Right atrium auricular region (tissue), 2 donors: ENCODE data around the gene CYTH1. TPM values are rescaled to one million over a fixed set of nuclear protein-coding genes. Genes with fewer than 3 reads are reported as not detected.

ENCODE experiments used
- DNase-seq: peaks from one replicate; pipeline ENCODE4 v3.0.0-alpha.2; 2019; ENCODE audit warnings: low spot score
- H3K27ac ChIP-seq, 2 donors: fragments of 200-600 bp; sonication (generic); 1 replicate in 1 of 2; 2 replicates in 1 of 2; pipeline ENCODE4 v1.5.1; 2016 to 2019
- H3K27me3 ChIP-seq, 2 donors: fragments of 200-600 bp; sonication (generic); one replicate each; pipeline versions ENCODE4 v1.5.1 to v1.6.0; 2017 to 2019
- H3K36me3 ChIP-seq: fragments of 200-600 bp; sonication (generic); one replicate; pipeline ENCODE4 v1.5.1; 2016
- H3K4me1 ChIP-seq, 2 donors: fragments of 200-600 bp; sonication (generic); one replicate each; pipeline versions ENCODE4 v1.5.1 to v1.6.0; 2017 to 2019
- H3K4me3 ChIP-seq, 2 donors: fragments of 200-600 bp; sonication (generic); 1 replicate in 1 of 2; 2 replicates in 1 of 2; pipeline ENCODE4 v1.5.1; 2017 to 2019; ENCODE audit warnings: mild to moderate bottlenecking in 1 of 2, moderate library complexity in 1 of 2
- H3K9me3 ChIP-seq, 2 donors: fragments of 200-600 bp; sonication (generic); one replicate each; pipeline ENCODE4 v1.5.1; 2019
- CTCF ChIP-seq, 2 donors: fragments of 200-600 bp; sonication (generic); IDR thresholded peaks; one replicate each; pipeline ENCODE4 v1.5.1; 2019; ENCODE audit warnings: antibody characterized with exemption in 2 of 2
- total RNA-seq, 2 donors: library from RNA; depleted of rRNA; stranded (reverse); fragments of >200 nt; gene quantifications; one replicate each; pipeline ENCODE4 v1.1.0, GENCODE V29; 2016

CYTH1 gene
- total RNA-seq, 2 donors from 2014 or later, result 23.8 to 31.0 TPM

- H3K4me3 ChIP-seq, result no peak overlapping the region
Measured at GRCh38 chr17:78729641-78730040, 52.4 kb downstream of the CYTH1 start.

DNA sequence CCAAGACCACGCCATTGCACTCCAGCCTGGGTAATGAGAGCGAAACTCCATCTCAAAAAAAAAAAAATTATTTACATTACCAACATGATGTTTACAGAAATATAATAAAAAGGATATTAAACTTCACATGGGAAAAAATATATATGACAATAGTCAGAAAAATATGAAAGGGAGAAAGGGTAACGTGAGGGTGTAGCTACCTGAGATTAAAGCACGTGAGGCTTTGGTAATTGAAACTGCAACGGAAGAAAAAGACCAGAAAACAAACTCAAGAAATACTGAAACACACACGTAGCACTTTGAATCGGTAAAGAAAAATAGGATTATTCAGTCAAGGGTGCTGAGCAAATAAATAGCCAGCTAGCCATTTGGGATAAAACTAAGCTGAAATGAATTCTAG, 53.6 kb downstream of the CYTH1 start:
- H3K27me3 ChIP-seq, result no peaks in the 10 kb centered on the region
- H3K36me3 ChIP-seq, result no peaks in the 10 kb centered on the region
- no peaks in the 10 kb centered on the region for H3K9me3 ChIP-seq
- H3K4me1 ChIP-seq, result peaks cover 0 to 29% of the 10 kb centered on the region in 2 donors
- H3K27ac ChIP-seq, result no peak overlapping the region
- no peak for TF ChIP-seq CTCF (IDR thresholded peaks at IDR 0.05)
- H3K4me3 ChIP-seq, result no peak overlapping the region
- DNase-seq, result no peak

More at GRCh38 chr17:78729641-78730040, 52.4 kb downstream of the CYTH1 start:
- H3K4me1 ChIP-seq, result peaks cover 0 to 27% of the 10 kb centered on the region in 2 donors
- no peak for DNase-seq
- H3K27me3 ChIP-seq, result no peaks in the 10 kb centered on the region
- H3K27ac ChIP-seq, result no peak overlapping the region
- no peaks in the 10 kb centered on the region for H3K9me3 ChIP-seq
- no peaks in the 10 kb centered on the region for H3K36me3 ChIP-seq
- no peak for TF ChIP-seq CTCF (IDR thresholded peaks at IDR 0.05)

DNA sequence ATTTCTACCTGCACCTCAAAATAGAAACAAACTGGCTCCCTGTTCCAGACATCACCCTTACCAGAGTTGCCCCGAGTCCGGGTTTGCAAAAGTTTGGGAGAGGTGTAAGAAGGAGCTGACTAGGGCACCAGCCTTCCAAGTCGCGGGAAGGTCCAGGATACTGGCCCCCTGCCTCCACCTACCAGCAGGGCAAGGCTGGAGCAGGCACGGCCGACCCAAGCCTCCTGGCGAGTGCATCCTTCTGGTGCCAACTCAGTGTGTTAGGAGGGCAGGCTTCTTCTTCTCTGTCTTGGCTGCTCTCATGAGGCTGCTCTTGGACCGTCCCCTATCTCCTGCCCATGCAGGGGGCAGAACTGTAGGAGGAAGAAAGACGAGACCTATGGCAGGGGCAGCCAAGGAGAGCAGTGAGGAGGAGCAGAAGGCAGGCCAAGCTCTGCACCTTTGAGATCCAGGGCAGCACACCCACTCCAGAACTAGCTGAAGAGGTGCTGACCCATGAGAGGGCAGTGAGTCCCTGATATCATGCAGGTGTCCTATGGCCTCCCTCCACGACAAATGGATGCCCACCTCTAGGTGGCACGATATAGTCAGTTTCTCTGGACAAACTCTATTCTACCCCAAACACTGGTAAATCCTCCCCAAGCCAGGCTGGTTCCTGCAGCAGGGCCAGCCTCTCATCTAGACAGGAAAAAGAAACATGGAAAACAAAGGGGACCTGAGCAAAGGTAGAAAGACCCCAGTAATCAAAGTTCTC, 54.4 kb downstream of the CYTH1 start:
- Histone ChIP-seq H3K9me3 (no peaks in the 10 kb centered on the region), H3K4me1 (peaks cover 0 to 30% of the 10 kb centered on the region in 2 donors)
- TF ChIP-seq CTCF (IDR thresholded peaks at IDR 0.05), result no peak

GRCh38 chr17:78727057-78727456, 55.0 kb downstream of the CYTH1 start:
- peaks cover 0 to 33% of the 10 kb centered on the region in 2 donors for H3K4me1 ChIP-seq
- no peak overlapping the region for H3K27ac ChIP-seq
- DNase-seq, result no peak
- no peaks in the 10 kb centered on the region for H3K27me3 ChIP-seq
- no peaks in the 10 kb centered on the region for H3K9me3 ChIP-seq
- H3K4me3 ChIP-seq, result no peak overlapping the region
- no peak for TF ChIP-seq CTCF (IDR thresholded peaks at IDR 0.05)
- no peaks in the 10 kb centered on the region for H3K36me3 ChIP-seq

More for the DNA sequence above, 54.4 kb downstream of the CYTH1 start:
- Histone ChIP-seq H3K4me3 (no peak overlapping the region), H3K36me3 (no peaks in the 10 kb centered on the region), H3K27me3 (no peaks in the 10 kb centered on the region), H3K27ac (no peak overlapping the region)
- no peak for DNase-seq

GRCh38 chr17:78726513-78726912, 55.6 kb downstream of the CYTH1 start:
- TF ChIP-seq CTCF (IDR thresholded peaks at IDR 0.05), result no peak
- Histone ChIP-seq H3K27me3 (no peaks in the 10 kb centered on the region), H3K27ac (no peak overlapping the region), H3K4me1 (peaks cover 0 to 38% of the 10 kb centered on the region in 2 donors), H3K36me3 (no peaks in the 10 kb centered on the region), H3K9me3 (no peaks in the 10 kb centered on the region), H3K4me3 (no peak overlapping the region)
- DNase-seq, result no peak
